ENCODE results near the gene SLC25A27.

DNA sequence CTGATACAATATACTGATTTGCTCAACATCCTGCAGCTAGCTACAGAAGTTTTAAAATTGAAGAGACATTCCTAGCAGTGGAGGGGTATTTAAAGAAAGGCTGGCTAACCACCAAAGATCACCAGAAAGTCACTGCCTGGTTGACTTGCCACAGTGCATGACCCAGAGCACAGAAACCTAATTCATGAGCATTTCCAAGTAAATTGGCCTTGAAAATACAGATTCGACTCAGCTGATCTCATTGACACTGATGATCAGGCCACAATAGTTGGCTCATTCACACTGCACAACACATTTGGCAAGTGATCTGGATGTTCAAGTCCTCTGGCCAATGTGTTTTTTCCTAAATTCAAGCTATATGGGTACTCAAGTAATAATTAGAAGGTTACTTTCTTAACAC, 21.6 kb downstream of the SLC25A27 start:
- TF ChIP-seq, protein P1, sequence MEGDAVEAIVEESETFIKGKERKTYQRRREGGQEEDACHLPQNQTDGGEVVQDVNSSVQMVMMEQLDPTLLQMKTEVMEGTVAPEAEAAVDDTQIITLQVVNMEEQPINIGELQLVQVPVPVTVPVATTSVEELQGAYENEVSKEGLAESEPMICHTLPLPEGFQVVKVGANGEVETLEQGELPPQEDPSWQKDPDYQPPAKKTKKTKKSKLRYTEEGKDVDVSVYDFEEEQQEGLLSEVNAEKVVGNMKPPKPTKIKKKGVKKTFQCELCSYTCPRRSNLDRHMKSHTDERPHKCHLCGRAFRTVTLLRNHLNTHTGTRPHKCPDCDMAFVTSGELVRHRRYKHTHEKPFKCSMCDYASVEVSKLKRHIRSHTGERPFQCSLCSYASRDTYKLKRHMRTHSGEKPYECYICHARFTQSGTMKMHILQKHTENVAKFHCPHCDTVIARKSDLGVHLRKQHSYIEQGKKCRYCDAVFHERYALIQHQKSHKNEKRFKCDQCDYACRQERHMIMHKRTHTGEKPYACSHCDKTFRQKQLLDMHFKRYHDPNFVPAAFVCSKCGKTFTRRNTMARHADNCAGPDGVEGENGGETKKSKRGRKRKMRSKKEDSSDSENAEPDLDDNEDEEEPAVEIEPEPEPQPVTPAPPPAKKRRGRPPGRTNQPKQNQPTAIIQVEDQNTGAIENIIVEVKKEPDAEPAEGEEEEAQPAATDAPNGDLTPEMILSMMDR (IDR thresholded peaks at IDR 0.05), result no peak
- no peak for TF ChIP-seq ZFP36 (IDR thresholded peaks at IDR 0.05; ENCODE audit: borderline replicate concordance, partially characterized antibody)
- no peak for TF ChIP-seq CEBPB (IDR thresholded peaks at IDR 0.05)
- no peak for TF ChIP-seq KDM5A (IDR thresholded peaks at IDR 0.05)
- no peak for TF ChIP-seq HOXA7 (CRISPR knock-in tag; IDR thresholded peaks at IDR 0.05)
- TF ChIP-seq JUNB (IDR thresholded peaks at IDR 0.05), result no peak
- TF ChIP-seq POLR2AphosphoS2 (conservative IDR thresholded peaks at IDR 0.05; ENCODE audit: low read length), result no peak
- no peak for TF ChIP-seq POLR2A (IDR thresholded peaks at IDR 0.05; ENCODE audit: low read length)
- TF ChIP-seq RCOR1 (IDR thresholded peaks at IDR 0.05; ENCODE audit: low read depth, low read length), result no peak
